Measurements from ENCODE around the gene SUSD1. TPM values are rescaled to one million over a fixed set of nuclear protein-coding genes. Genes with fewer than 3 reads are reported as not detected.
"Not testable (repeated sequence)": the region's sequence is repeated elsewhere in the genome, so short reads cannot be mapped to it uniquely, and the experiment has no call there.

SUSD1 gene
- total RNA-seq, 1 experiment from 2014 or later, result 15.4 TPM

- DNase-seq (ENCODE audit: low spot score), result no peak
These were observed 80.0 kb downstream of the SUSD1 start for GRCh38 chr9:112094948-112095681.

DNA sequence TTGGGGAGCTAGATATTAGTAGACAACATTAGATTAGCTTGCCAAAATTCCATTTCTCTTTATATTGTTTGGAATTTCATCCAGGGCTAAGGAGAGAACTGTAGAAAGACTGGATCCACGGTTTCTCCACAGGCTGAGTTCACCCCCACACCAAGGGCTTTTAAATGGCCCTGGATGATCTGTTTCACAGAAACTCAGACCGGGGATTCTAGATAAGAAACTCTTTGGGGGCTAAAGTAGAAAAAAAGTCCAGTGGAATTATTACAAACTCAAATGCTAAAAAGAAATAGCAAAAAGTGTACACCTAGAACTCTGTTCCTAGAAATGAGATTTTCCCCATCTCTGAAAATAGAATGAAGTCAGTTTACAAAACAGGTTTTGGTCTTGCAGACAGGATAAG, 80.9 kb downstream of the SUSD1 start:
- DNase-seq (ENCODE audit: low spot score), result no peak

DNA sequence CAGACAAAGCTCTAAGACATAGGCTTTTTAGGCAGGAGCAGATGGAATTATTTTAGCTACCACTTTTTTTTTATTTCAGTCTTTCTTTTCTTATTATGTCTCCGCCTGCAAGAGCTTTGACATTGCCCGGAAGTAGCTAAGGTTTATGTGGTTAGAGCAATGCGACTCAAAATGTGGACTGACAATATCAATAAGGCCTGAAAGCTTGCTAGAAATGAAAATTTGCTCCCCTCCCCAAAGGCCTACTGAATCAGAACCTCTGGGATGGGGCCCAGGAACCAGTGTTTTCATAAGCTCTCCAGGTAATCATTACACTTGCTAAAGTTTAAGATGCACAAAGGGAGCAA, 81.3 kb downstream of the SUSD1 start:
- DNase-seq (ENCODE audit: low spot score), result no peak

DNA sequence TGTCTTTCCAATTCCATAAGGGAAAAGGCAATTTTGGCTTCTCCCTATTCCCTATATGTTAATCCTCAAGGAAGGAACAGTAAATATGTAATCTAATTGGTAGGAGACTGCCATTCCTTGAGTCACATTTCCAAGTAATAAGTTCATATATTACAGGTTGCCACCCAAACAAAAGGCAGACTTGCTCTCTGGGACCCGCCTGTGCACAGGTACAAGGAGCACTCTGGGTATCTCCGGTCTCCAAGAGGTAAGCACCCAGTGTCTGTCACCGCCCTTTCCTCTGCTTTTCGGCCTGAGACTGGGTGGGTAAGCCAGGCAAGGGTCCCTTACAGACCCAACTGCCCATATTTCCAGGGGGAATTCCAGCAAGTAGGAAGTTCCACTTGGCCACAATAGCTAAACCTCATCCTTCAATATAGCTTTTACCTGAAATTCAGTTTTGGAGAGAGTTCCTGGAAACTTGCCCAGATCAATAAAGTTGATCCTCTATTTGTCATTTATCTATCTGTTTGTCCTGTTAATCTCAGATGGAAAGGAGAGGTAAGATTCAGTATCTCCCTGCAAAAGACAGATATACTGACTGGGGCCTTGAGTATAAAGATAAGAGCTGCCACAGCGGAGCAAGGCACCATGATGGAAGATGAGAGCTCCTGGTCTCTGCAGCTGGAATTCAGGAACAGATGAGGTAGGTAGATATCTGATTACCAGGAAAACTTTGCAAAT, 81.8 kb downstream of the SUSD1 start:
- no peak for DNase-seq (ENCODE audit: low spot score)

DNA sequence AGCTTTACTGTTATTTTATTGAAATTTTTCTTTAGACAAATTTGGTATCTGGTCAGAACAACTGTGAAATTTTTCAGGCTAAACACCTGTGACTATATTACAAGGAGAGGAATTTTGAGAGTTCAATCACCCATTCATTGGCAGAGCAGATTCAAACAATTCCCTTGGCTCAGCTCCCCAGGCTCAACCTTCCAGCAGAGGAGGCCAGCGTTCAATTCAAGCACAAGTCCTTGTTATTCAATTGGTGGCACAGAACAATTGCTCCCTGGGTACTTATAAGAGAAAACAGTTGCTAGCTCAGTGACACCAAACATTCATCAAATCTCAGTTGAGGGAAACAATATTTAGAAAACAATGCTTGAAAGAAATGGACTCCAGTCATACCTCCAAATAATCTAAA, 83.3 kb downstream of the SUSD1 start:
- DNase-seq (ENCODE audit: low spot score), result no peak

- no peak for DNase-seq (ENCODE audit: low spot score)
These were observed 87.6 kb downstream of the SUSD1 start for GRCh38 chr9:112087506-112087905.

DNA sequence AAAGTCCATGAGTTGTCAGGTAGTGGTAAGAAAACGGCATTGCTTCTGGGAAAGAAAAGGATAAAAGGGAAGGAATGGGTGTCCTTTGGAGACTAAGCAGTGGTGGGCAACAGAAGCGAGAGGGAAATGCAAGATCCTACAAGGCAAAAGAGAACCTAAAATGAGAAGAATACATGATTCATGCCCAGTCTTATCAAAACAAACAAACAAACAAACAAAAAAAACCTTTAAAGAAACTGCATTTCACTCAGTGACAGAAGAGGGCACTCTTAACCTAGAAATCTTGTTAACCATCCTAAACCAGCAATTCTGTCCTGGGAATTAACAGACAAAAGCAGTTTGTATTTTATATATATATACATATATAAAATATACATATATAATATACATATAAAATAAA, 88.5 kb downstream of the SUSD1 start:
- DNase-seq (ENCODE audit: low spot score), result peak; percentile 35

DNA sequence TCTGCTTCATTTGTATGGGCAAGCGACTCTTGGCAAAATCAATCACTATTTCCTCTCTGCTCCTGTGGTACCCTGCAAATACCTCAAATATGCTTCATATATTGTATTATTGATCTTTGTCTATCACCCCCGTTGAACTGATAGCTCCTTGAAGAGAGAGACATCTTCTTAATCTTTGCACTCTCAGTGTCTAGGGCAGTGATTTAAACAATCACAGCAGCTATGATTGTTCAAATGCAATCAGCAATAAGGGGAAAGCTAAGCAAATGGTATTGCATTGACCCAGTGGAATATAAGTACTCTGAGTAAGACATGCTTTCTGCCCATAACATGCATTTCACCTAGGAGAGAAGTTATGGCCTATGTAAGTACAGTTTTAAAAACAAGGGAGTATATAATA, 90.2 kb downstream of the SUSD1 start:
- DNase-seq (ENCODE audit: low spot score), result no peak

GRCh38 chr9:112084334-112084733, 90.8 kb downstream of the SUSD1 start:
- DNase-seq (ENCODE audit: low spot score), result no peak

DNA sequence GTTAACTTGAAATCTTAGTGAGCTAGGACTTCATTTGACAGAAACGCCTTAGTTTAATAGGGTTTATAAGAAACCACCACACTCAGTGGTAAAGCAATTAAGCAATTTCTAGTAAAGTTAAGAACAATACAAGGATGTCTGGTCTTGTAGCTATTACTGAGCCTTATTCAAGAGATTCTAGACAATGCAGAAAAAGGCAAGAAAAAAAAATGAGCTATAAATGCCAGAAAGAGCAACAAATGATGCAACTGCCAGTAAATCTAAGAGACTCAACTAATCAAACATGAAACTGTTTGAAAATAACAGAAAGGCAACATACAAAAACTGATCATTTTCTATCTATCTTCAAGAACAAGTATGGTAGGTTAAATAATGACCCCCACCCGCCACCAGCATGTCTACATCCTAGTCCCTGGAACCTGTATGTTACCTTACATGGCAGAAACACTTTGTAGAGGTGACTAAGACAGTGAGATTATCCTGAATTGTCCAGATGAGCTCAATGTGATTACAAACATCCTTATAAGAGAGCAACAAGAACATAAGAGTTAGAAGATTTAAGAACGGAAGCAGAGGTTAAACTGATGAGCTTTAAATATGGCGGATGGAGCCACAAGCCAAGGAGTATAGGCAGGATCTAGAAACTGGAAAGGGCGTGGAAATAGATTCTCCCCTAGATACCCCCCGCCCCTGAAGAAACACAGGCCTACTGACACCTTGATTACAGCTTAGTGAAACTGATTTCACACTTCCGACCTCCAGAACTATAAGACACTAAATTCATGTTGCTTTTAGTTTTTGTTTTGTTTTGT, 93.0 kb downstream of the SUSD1 start:
- no peak for DNase-seq (ENCODE audit: low spot score)

DNA sequence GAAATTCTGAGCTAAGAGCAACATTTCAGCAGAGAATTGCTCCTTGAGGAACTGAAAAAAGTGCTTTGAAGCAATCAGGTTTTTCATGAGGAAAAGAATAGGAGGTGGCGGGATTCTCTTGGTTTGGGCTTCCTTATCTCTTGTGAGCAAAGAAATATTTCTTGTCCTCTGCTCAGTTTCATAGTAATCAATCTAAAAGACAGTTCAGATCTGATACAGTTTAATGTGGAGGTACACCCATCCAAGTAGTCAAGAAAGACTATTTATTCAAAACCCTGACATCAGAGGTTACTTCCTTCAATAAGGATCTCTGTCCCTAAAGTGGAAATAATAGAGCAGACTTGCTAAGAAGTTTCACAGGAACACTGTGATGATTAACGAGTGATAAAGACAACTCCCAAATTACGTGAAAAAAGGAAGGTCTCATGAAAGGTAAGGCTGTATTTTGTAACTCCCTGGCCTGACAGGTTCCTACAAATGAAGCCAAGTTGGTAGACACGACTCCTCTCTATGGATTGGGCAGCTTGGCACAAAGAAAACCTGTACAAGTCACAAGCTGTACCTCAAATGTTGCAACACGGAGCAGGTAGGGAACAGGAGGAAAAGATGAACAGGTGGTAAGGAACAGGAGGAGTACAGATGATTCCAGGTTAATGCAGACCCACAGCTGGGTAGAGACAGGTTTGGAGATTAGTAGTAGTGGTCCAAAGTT, 94.1 kb downstream of the SUSD1 start:
- DNase-seq (ENCODE audit: low spot score), result no peak

DNA sequence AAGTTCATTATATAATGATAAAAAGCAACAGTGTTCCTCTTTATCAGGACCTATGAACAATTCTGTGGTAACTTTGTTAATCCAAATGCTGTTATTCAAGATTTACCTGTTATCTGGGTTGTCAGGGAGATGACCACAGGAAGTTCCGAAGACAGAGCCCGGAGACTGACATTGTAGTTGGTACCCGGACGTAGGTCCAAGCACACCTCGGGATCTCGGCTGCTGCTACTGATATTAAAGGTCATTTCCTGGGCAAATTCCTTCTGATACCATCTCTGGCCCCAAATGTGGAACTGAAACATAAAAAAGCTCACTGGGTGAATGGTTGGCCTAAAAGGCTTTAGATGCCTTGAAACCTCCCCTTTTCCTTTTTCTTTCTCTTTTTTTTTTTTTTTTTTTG, 96.7 kb downstream of the SUSD1 start:
- no peak for DNase-seq (ENCODE audit: low spot score)

- DNase-seq (ENCODE audit: low spot score), result no peak
These were observed 98.3 kb downstream of the SUSD1 start for GRCh38 chr9:112076814-112077213.

DNA sequence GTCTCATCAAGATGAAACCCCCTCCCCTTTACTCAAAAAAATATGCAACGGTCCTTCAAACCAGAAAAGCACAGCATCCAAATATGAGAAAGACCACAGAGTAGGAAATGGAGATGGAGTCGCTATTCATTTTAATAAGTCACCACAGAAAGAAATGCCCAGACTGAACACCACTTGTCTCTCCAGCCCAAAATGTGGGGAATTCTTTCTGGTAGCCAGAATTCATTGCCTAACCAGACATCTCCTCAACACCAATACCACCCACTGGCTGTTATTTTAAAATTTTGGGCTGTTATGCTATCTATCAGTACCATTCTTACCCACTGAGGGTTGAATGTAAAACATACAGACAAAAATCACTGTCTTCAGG, 100.1 kb downstream of the SUSD1 start:
- DNase-seq (ENCODE audit: low spot score), result no peak

DNA sequence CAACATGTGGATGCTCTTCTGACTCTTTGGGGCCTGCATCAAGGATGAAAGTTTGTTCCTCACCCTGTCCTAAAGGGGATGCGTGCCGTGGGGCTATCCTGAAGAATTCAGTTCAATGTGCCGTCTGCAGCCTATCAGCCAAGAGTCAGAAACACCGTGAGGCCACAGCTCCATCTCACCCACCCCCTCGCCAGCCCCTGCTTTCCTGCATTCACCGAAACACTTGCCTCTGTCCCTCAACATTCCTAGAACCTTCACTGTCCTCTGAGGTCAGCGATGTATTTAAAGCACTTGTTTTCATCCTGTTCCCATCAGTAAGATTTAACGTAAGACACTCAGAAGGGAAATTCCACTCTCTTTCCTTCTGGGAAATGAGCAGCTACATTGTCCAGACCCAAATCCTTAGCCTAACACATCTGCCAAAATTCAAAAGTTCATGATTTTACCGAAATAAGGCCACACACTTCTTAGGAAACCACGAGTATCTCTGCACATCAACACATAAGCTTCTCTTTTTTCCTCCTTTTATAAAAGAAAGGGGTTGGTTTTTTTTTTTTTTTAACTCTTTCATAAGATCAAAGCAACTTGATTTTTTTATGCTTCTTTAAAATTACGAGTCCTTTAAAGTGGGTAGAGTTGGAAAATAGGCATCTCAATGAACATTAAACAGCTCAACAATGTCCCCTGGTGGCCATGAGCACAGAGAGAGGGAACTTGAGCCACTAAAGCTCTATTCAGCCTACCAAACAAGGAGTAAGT, 100.7 kb downstream of the SUSD1 start:
- DNase-seq (ENCODE audit: low spot score), result peak; percentile 73

DNA sequence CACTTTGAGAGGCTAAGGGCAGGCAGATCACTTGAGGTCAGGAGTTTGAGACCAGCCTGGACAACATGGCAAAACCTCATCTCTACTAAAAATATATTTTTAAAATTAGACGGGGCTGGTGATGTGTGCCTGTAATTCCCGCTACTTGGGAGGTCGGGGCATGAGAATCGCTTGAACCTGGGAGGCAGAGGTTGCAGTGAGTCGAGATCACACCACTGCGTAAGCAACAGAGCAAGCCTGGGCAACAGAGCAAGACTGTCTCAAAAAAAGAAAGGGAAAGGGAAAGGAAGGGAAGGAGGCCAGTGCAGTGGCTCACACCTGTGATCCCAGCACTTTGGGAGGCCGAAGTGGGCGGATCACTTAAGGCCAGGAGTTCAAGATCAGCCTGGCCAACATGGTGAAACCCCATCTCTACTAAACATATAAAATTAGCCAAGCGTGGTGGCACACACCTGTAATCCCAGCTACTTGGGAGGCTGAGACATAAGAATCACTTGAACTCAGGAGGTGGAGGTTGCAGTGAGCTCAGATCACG, 101.4 kb downstream of the SUSD1 start:
- not testable (repeated sequence) for DNase-seq (ENCODE audit: low spot score)

DNA sequence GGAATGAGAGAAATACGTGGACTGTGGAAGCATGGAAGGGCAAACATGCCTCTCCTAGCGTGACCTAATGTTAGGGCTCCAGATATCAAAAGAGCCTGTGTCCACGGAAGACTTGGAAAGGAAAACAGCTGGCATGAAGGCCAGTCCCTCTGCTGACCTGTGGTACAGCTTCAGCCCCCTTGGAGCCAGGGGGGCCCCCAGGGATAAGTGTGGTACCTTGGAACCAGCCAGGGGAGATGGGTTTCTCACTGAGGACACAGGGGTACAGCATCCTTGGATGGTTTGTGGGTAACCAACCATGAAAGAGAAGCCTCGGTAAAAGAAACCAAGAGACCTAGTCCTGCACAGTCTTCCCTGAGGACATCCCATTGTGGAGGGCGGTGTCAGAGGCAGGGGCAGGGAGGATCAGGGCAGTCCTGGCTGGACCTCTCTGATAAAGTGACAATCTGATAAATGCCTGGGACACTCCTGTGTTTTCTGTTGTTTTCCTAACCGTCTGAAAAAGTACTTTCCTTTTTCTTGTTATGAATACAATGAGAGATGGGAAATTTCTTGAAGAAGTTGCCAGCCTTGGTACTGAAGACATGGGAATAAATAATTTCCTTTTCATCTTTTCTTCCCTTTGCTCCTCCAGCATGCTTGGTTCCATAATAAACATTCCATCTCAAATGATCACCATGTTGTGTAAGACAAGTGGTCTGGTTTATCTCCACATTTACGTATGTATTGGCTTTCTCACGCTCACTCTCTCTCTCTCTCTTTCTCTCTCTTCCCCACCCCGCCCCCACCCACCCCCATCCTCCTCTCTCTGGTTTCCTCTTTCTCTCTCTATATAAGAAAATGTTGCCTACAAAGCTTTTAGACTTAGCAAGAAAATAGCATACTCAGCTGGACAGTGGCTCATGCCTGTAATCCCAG, 102.1 kb downstream of the SUSD1 start:
- DNase-seq (ENCODE audit: low spot score), result peak; percentile 22

DNA sequence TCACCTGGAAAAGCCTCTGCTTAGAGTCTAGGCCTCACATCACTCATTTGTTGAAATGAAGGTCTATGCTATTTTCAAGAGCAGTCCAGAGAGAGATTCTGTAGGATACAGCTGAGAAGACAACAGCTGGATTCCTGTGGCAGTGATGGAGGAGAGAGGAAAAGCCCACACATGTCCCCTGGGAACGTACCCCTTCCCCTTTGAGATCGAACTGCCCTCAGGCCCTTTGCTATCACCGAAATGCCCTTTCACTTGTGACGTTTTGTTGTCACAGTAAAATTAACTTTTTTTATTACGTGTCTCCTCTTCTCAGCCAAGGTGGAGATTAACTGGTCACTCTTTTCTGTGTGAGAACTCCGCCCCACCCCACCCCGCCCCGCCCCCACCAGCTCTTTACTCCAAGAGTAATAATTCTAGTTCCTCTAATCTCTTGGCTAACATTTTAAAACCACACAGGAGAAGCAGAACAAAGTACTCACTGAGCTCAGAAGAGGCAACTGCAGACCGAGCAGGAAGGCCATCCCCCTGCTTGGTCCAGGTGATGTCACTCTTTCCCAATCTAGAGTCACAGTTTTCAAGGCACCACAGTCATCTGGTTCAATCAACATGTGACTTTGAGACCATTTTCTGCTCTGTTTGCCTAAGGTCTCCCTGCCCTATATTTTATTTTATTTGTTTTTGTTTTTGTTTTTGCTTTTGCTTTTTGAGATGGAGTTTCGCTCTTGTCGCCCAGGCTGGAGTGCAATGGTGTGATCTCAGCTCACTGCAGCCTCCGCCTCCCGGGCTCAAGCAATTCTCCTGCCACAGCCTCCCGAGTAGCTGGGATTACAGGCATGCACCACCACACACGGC, 105.6 kb downstream of the SUSD1 start:
- peak; percentile 70 for DNase-seq (ENCODE audit: low spot score)

Measured in A172 (cell line).